KMS-11 (cell line): ENCODE measurements around the gene RASA3.

Experiments
- H2AFZ ChIP-seq: fragments of 200-600 bp; sonication (generic); 2 replicates; pipeline ENCODE4 v1.6.1; 2016; ENCODE audit warnings: antibody characterized with exemption, mixed run types, low read depth
- H3K27ac ChIP-seq: fragments of 200-600 bp; sonication (generic); 2 replicates; pipeline ENCODE4 v1.6.1; 2016; ENCODE audit warnings: mild to moderate bottlenecking, mixed run types
- H3K27me3 ChIP-seq: fragments of 200-600 bp; sonication (generic); 2 replicates; pipeline ENCODE4 v1.6.1; 2017; ENCODE audit warnings: mild to moderate bottlenecking, low read depth, mixed run types, moderate library complexity; ENCODE audit not compliant: insufficient read depth
- H3K36me3 ChIP-seq: fragments of 200-600 bp; sonication (generic); 2 replicates; pipeline ENCODE4 v1.6.1; 2017; ENCODE audit warnings: mild to moderate bottlenecking, mixed run types; ENCODE audit not compliant: insufficient read depth
- H3K4me1 ChIP-seq: fragments of 200-600 bp; sonication (generic); 2 replicates; pipeline ENCODE4 v1.6.1; 2016; ENCODE audit warnings: mild to moderate bottlenecking, low read depth, mixed run types; ENCODE audit not compliant: poor library complexity, severe bottlenecking
- H3K4me2 ChIP-seq: fragments of 200-600 bp; sonication (generic); 2 replicates; pipeline ENCODE4 v1.7.0; 2016; ENCODE audit warnings: mild to moderate bottlenecking, mixed run types
- H3K4me3 ChIP-seq: fragments of 200-600 bp; sonication (generic); IDR thresholded peaks from 2 replicates; pipeline ENCODE4 v1.6.1; 2017; ENCODE audit warnings: low read depth, low read length, mixed read lengths; ENCODE audit not compliant: insufficient read depth
- H3K79me2 ChIP-seq: fragments of 200-600 bp; sonication (generic); 2 replicates; pipeline ENCODE4 v1.6.1; 2016; ENCODE audit warnings: low read depth, mixed run types; ENCODE audit not compliant: insufficient read depth
- H3K9ac ChIP-seq: fragments of 200-600 bp; sonication (generic); 2 replicates; pipeline ENCODE4 v1.6.1; 2016; ENCODE audit warnings: mild to moderate bottlenecking, mixed run types
- H4K20me1 ChIP-seq: fragments of 200-600 bp; sonication (generic); 2 replicates; pipeline ENCODE4 v1.6.1; 2016; ENCODE audit warnings: mild to moderate bottlenecking, mixed run types; ENCODE audit not compliant: insufficient read depth
- CTCF ChIP-seq: fragments of 200-600 bp; sonication (generic); conservative IDR thresholded peaks from 2 replicates; pipeline ENCODE4 v1.6.1; 2017; ENCODE audit warnings: low read depth, mild to moderate bottlenecking, antibody characterized with exemption, low read length, moderate library complexity, mixed read lengths

RASA3 gene

GRCh38 chr13:114088234-114088633, 44.2 kb downstream of the RASA3 start:
- Histone ChIP-seq H3K4me1 (no peaks in the 10 kb centered on the region), H3K27me3 (no peaks in the 10 kb centered on the region), H3K27ac (no peak overlapping the region), H2AFZ (no peak overlapping the region), H3K9ac (no peak overlapping the region), H3K4me3 (no peak overlapping the region), H4K20me1 (no peaks in the 10 kb centered on the region), H3K79me2 (no peaks in the 10 kb centered on the region), H3K36me3 (no peaks in the 10 kb centered on the region), H3K4me2 (no peak overlapping the region)
- TF ChIP-seq CTCF = no peak

DNA sequence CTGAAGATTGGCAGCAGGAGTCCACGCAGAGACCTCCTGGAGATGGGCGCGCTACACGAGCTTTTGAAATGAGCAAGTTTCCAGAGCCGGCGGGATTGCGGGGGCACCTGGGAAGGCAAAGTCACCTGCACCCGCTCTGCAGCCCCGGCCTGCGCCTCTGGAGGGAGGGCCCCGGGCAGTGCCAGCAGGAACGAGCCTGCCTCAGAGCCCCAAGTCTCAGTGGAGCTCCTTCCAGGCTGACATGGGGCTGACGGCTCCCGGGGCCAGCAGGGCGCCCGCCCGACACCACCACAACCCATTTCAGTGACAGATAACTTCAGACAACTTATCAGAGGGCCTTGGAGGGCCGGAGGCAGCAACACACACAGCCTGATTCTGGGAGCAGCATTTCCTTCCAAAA, 45.0 kb downstream of the RASA3 start:
- Histone ChIP-seq H3K27me3 (no peaks in the 10 kb centered on the region), H4K20me1 (no peaks in the 10 kb centered on the region), H3K36me3 (no peaks in the 10 kb centered on the region), H3K4me2 (no peak overlapping the region), H3K4me3 (no peak overlapping the region), H3K9ac (no peak overlapping the region), H3K79me2 (no peaks in the 10 kb centered on the region), H2AFZ (no peak overlapping the region), H3K4me1 (no peaks in the 10 kb centered on the region), H3K27ac (peak overlapping the region; percentile 44; the same call in 1 of the 2 replicates)
- TF ChIP-seq CTCF = no peak

DNA sequence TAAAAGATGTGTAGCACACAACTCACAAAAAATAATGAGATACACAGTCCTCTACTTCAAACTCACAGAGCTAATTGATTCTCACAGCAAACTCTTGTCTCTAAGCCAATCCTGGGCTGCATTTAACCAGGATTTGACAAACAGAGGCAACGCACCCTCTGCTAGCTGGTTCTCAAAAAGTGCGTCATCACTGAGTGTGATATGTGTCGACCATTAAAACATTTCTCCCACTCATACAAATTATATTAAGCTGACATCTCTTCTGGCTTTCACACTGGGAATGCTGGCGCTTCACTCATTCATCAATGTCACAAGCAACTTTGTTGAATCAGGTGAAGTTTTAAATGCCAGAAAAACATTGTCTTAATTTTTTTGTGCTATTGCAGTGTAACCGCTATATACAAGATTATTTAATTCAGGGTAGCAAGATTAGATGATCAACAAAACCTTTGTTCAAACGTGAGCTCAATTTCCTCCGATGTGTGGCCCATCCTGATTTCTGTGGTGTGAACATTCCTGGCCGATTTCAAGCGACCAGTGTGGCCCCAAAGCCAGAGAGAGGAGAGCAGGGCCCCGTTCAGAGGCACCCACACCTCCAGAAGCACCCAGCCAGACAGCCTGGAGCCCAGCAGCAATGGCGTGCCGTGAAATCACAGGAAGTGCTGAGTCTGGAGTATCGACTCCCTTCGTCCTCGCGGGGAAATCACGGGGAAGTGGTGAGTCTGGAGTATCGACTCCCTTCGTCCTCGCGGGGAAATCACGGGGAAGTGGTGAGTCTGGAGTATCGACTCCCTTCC, 49.4 kb downstream of the RASA3 start:
- Histone ChIP-seq H2AFZ (no peak overlapping the region), H3K27me3 (no peaks in the 10 kb centered on the region), H3K36me3 (no peaks in the 10 kb centered on the region), H3K4me2 (no peak overlapping the region), H4K20me1 (no peaks in the 10 kb centered on the region), H3K79me2 (no peaks in the 10 kb centered on the region), H3K4me1 (no peaks in the 10 kb centered on the region), H3K9ac (no peak overlapping the region), H3K27ac (no peak overlapping the region), H3K4me3 (no peak overlapping the region)
- TF ChIP-seq CTCF = no peak

- no peaks in the 10 kb centered on the region for H4K20me1 ChIP-seq
These were observed 50.4 kb downstream of the RASA3 start for GRCh38 chr13:114081761-114082681.

More at GRCh38 chr13:114081761-114082681, 50.4 kb downstream of the RASA3 start:
- H3K27me3 ChIP-seq = no peaks in the 10 kb centered on the region
- no peak for TF ChIP-seq CTCF
- no peaks in the 10 kb centered on the region for H3K4me1 ChIP-seq
- H3K79me2 ChIP-seq = no peaks in the 10 kb centered on the region
- H3K9ac ChIP-seq = no peak overlapping the region
- no peak overlapping the region for H3K4me2 ChIP-seq
- no peak overlapping the region for H3K27ac ChIP-seq
- H3K4me3 ChIP-seq = no peak overlapping the region
- no peaks in the 10 kb centered on the region for H3K36me3 ChIP-seq
- no peak overlapping the region for H2AFZ ChIP-seq
